Parathyroid adenoma (tissue), 2 donors: Measurements from ENCODE around the gene OR2T33.

Experiments
- H2AFZ ChIP-seq: fragments of 300-600 bp; sonication (generic); one replicate; pipeline ENCODE4 v1.7.0; 2017; ENCODE audit warnings: antibody characterized with exemption, mild to moderate bottlenecking
- H3K27ac ChIP-seq: fragments of 300-600 bp; sonication (generic); one replicate; pipeline ENCODE4 v1.7.0; 2017
- H3K27me3 ChIP-seq: fragments of 300-600 bp; sonication (generic); one replicate; pipeline ENCODE4 v1.7.0; 2017; ENCODE audit warnings: low read length; ENCODE audit not compliant: control insufficient read depth, insufficient read depth
- H3K36me3 ChIP-seq: fragments of 300-600 bp; sonication (generic); one replicate; pipeline ENCODE4 v1.7.0; 2017; ENCODE audit warnings: low read length; ENCODE audit not compliant: control insufficient read depth, insufficient read depth
- H3K4me1 ChIP-seq: fragments of 300-600 bp; sonication (generic); one replicate; pipeline ENCODE4 v1.7.0; 2017; ENCODE audit warnings: control low read depth
- H3K4me2 ChIP-seq: fragments of 300-600 bp; sonication (generic); one replicate; pipeline ENCODE4 v1.7.0; 2017; ENCODE audit warnings: low read length
- H3K4me3 ChIP-seq: fragments of 300-600 bp; sonication (generic); one replicate; pipeline ENCODE4 v1.7.0; 2017; ENCODE audit warnings: low read depth, low read length
- H3K79me2 ChIP-seq: fragments of 300-600 bp; sonication (generic); one replicate; pipeline ENCODE4 v1.7.0; 2017; ENCODE audit warnings: control low read depth
- H3K9ac ChIP-seq: fragments of 300-600 bp; sonication (generic); one replicate; pipeline ENCODE4 v1.7.0; 2017; ENCODE audit warnings: mild to moderate bottlenecking
- H3K9me3 ChIP-seq: fragments of 300-600 bp; sonication (generic); one replicate; pipeline ENCODE4 v1.7.0; 2017; ENCODE audit warnings: low read length; ENCODE audit not compliant: control insufficient read depth
- TF ChIP-seq, protein P1 (sequence below): fragments of 300-600 bp; sonication (generic); IDR thresholded peaks from one replicate; pipeline ENCODE4 v1.7.0; 2017; ENCODE audit warnings: antibody characterized with exemption, mild to moderate bottlenecking
- donor health status: primary hyperparathyroidism.

OR2T33 gene

DNA sequence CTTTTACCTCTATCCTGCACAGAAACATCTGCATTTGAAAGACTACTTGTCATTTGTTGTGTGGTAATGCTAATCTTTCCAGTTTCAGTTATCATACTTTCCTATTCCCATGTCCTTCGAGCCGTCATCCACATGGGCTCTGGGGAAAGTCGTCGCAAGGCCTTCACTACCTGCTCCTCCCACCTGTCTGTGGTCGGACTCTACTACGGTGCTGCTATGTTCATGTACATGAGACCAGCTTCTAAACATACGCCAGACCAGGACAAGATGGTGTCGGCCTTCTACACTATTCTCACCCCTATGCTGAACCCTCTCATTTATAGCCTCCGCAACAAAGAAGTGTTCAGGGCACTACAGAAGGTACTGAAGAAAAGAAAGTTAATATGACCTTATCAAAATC, 38.3 kb downstream of the OR2T33 start:
- H3K9me3 ChIP-seq = no peaks in the 10 kb centered on the region
- H3K4me2 ChIP-seq = no peak overlapping the region
- no peak overlapping the region for H2AFZ ChIP-seq
- TF ChIP-seq, protein P1, sequence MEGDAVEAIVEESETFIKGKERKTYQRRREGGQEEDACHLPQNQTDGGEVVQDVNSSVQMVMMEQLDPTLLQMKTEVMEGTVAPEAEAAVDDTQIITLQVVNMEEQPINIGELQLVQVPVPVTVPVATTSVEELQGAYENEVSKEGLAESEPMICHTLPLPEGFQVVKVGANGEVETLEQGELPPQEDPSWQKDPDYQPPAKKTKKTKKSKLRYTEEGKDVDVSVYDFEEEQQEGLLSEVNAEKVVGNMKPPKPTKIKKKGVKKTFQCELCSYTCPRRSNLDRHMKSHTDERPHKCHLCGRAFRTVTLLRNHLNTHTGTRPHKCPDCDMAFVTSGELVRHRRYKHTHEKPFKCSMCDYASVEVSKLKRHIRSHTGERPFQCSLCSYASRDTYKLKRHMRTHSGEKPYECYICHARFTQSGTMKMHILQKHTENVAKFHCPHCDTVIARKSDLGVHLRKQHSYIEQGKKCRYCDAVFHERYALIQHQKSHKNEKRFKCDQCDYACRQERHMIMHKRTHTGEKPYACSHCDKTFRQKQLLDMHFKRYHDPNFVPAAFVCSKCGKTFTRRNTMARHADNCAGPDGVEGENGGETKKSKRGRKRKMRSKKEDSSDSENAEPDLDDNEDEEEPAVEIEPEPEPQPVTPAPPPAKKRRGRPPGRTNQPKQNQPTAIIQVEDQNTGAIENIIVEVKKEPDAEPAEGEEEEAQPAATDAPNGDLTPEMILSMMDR = no peak
- no peaks in the 10 kb centered on the region for H3K36me3 ChIP-seq
- H3K27me3 ChIP-seq = no peaks in the 10 kb centered on the region
- H3K79me2 ChIP-seq = no peaks in the 10 kb centered on the region
- H3K4me3 ChIP-seq = no peak overlapping the region
- H3K4me1 ChIP-seq = no peaks in the 10 kb centered on the region
- H3K27ac ChIP-seq = no peak overlapping the region
- H3K9ac ChIP-seq = no peak overlapping the region

DNA sequence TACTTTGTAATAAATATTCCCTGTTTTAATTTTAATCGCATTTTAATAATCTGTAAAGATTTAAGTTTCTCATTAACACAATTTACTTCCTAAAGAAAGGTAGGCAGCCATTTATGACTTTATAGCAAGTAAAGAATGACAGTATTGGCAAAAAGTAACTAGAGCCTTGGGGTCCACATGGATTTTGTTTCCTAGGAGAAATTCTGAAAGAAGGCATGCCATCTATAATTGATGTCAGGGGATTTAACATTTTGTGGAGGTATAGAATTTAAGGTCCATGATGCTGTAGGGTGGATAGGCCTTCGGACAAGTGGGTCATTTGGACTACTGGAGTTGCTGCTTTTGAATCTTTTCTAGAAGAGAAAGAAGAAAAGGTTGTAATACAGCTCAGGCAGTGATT, 46.7 kb downstream of the OR2T33 start, which contains the start of gene OR2M4:
Gene OR2M4 (plus strand): TSS at position 301 of the 400 bp plus-strand sequence. CDS start 7,512 bp downstream, outside the sequence.
- no peaks in the 10 kb centered on the region for H3K4me1 ChIP-seq
- no peak within 1 kb of the TSS for H2AFZ ChIP-seq
- TF ChIP-seq, protein P1 = no peak
- no peaks in the 10 kb centered on the region for H3K27me3 ChIP-seq
- no peak within 1 kb of the TSS for H3K4me3 ChIP-seq
- H3K79me2 ChIP-seq = no peaks in the 10 kb centered on the region
- H3K36me3 ChIP-seq = no peaks in the 10 kb centered on the region
- H3K9ac ChIP-seq = no peak within 1 kb of the TSS
- no peak within 1 kb of the TSS for H3K4me2 ChIP-seq
- no peaks in the 10 kb centered on the region for H3K9me3 ChIP-seq
- H3K27ac ChIP-seq = no peak within 1 kb of the TSS

DNA sequence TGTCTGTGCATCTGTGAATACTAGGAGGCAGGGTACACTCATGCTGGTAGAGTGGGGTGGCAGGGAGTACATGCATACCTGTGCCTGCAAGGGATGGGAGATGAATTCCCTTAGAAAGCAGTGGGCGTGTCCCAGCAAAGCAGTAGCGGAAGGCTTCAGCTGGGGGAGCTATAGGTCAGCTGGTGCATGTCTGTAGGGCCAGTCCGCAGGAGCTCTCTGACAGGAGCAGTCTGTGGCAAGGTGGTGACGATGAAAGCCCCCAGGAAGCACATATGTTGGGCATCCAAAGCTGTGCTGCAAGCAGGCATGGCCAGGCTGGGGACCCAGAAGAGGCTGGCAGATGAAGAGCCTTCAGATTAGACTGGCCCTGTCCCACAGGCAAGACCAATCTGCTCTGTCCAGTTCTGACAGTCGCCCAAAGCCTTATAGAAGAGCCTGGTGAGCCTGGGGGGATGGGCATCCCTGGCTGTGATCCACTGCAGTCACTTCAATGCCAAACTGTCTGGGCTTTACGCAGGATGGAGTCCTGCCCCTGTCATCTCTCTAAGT, 48.3 kb downstream of the OR2T33 start:
- no peaks in the 10 kb centered on the region for H3K9me3 ChIP-seq
- no peak overlapping the region for H3K4me2 ChIP-seq
- H3K9ac ChIP-seq = no peak overlapping the region
- H3K27me3 ChIP-seq = no peaks in the 10 kb centered on the region
- H3K79me2 ChIP-seq = no peaks in the 10 kb centered on the region
- H3K36me3 ChIP-seq = no peaks in the 10 kb centered on the region
- H3K27ac ChIP-seq = no peak overlapping the region
- no peak overlapping the region for H2AFZ ChIP-seq
- TF ChIP-seq, protein P1 = no peak
- H3K4me3 ChIP-seq = no peak overlapping the region
- H3K4me1 ChIP-seq = no peaks in the 10 kb centered on the region

DNA sequence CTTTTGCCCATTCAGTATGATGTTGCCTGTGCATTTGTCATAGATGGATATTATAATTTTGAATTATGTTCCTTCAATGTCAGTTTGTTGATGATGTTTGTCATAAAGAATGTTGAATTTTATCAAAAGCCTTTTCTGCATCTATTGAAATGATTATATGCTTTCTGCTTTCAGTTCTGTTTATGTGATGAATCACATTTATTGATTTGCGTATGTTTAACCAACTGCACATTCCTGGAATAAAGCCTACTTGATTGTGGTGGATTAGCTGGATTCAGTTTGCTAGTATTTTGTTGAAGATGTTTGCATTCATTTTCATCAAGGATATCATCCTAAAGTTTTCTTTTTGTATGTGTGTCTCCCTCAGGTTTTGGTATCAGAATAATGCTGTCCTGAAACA, 52.2 kb downstream of the OR2T33 start:
- Histone ChIP-seq H3K36me3 (no peaks in the 10 kb centered on the region), H3K79me2 (no peaks in the 10 kb centered on the region), H3K27ac (no peak overlapping the region), H2AFZ (no peak overlapping the region), H3K27me3 (no peaks in the 10 kb centered on the region), H3K4me3 (no peak overlapping the region), H3K4me2 (no peak overlapping the region), H3K9me3 (no peaks in the 10 kb centered on the region), H3K4me1 (no peaks in the 10 kb centered on the region), H3K9ac (no peak overlapping the region)
- TF ChIP-seq, protein P1 = no peak
